HEK293T (cell line): ENCODE results near the gene KLHL29.

Source experiments
- ARNT ChIP-seq: fragments of 450-650 bp; IDR thresholded peaks from 2 replicates; pipeline ENCODE4 v1.6.1; 2017; ENCODE audit warnings: mild to moderate bottlenecking
- BHLHE40 ChIP-seq: fragments of 450-650 bp; IDR thresholded peaks from 2 replicates; pipeline ENCODE4 v1.6.1; 2016; ENCODE audit warnings: mild to moderate bottlenecking, moderate library complexity, borderline replicate concordance
- CTBP1 ChIP-seq: fragments of 450-650 bp; IDR thresholded peaks from 2 replicates; pipeline ENCODE4 v1.6.1; 2016; ENCODE audit warnings: borderline replicate concordance
- ELF4 ChIP-seq: fragments of 450-650 bp; IDR thresholded peaks from 2 replicates; pipeline ENCODE4 v1.6.1; 2017; ENCODE audit warnings: antibody characterized with exemption
- FOXA1 ChIP-seq: fragments of 450-650 bp; IDR thresholded peaks from 2 replicates; pipeline ENCODE4 v1.6.1; 2016; ENCODE audit warnings: mild to moderate bottlenecking
- FOXK2 ChIP-seq: fragments of 450-650 bp; IDR thresholded peaks from 2 replicates; pipeline ENCODE4 v1.6.1; 2016; ENCODE audit warnings: mild to moderate bottlenecking
- FOXM1 ChIP-seq: fragments of 450-650 bp; IDR thresholded peaks from 2 replicates; pipeline ENCODE4 v1.6.1; 2017; ENCODE audit warnings: mild to moderate bottlenecking, borderline replicate concordance
- HDGF ChIP-seq: fragments of 450-650 bp; IDR thresholded peaks from 2 replicates; pipeline ENCODE4 v1.6.1; 2017; ENCODE audit warnings: antibody characterized with exemption, borderline replicate concordance
- L3MBTL2 ChIP-seq: fragments of 450-650 bp; conservative IDR thresholded peaks from 2 replicates; pipeline ENCODE4 v1.6.1; 2016; ENCODE audit warnings: mild to moderate bottlenecking
- SP1 ChIP-seq: fragments of 450-650 bp; IDR thresholded peaks from 2 replicates; pipeline ENCODE4 v1.6.1; 2017
- SUZ12 ChIP-seq: fragments of 450-650 bp; IDR thresholded peaks from 2 replicates; pipeline ENCODE4 v1.6.1; 2016; ENCODE audit warnings: mild to moderate bottlenecking
- TARDBP ChIP-seq: fragments of 450-650 bp; IDR thresholded peaks from 2 replicates; pipeline ENCODE4 v1.6.1; 2016
- ZNF384 ChIP-seq: fragments of 450-650 bp; IDR thresholded peaks from 2 replicates; pipeline ENCODE4 v1.6.1; 2016
- TF ChIP-seq, protein P1 (sequence below): fragments of 450-650 bp; IDR thresholded peaks from 2 replicates; pipeline ENCODE4 v1.6.1; 2016

DNA sequence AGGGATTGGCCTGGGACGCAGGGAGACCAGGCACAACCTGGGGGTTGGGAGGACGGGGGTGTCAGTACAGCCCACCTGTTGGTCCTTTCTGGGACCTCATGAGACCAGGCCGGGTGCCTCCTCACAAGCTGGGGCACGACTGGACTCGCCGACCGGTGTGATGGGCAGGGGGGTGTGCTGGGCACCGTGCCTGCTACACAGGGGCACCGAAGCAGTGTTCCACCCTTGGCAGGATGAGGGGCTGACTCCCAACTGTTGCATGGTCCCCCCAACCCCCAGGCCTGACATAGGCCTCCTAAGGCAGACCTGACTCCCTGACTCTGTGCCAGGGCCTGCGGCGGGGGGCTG is 285.2 kb downstream of the KLHL29 start:
- no peak for TF ChIP-seq HDGF
- TF ChIP-seq FOXA1, result no peak
- TF ChIP-seq SP1, result no peak
- no peak for TF ChIP-seq ZNF384
- no peak for TF ChIP-seq FOXK2
- no peak for TF ChIP-seq BHLHE40
- TF ChIP-seq, protein P1, sequence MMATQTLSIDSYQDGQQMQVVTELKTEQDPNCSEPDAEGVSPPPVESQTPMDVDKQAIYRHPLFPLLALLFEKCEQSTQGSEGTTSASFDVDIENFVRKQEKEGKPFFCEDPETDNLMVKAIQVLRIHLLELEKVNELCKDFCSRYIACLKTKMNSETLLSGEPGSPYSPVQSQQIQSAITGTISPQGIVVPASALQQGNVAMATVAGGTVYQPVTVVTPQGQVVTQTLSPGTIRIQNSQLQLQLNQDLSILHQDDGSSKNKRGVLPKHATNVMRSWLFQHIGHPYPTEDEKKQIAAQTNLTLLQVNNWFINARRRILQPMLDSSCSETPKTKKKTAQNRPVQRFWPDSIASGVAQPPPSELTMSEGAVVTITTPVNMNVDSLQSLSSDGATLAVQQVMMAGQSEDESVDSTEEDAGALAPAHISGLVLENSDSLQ, result no peak
- TF ChIP-seq CTBP1, result no peak
- no peak for TF ChIP-seq ARNT
- TF ChIP-seq TARDBP, result no peak
- TF ChIP-seq FOXM1, result no peak
- no peak for TF ChIP-seq ELF4
- no peak for TF ChIP-seq L3MBTL2
- TF ChIP-seq SUZ12, result no peak
